Hepatocyte (in vitro differentiated cells): Measurements from ENCODE around the gene FZD8. TPM values are rescaled to one million over a fixed set of nuclear protein-coding genes. Genes with fewer than 3 reads are reported as not detected.

Experiments used
- DNase-seq: peaks from one replicate; pipeline ENCODE4 v3.0.0-alpha.2; 2016; ENCODE audit warnings: low spot score
- H2AFZ ChIP-seq: fragments of 200-600 bp; sonication (generic); 2 replicates; pipeline ENCODE4 v1.6.0; 2016; ENCODE audit warnings: antibody characterized with exemption, mild to moderate bottlenecking
- H3K27ac ChIP-seq: fragments of 200-600 bp; sonication (generic); 2 replicates; pipeline ENCODE4 v1.5.1; 2016; ENCODE audit warnings: mild to moderate bottlenecking
- H3K27me3 ChIP-seq: fragments of 200-600 bp; sonication (generic); 2 replicates; pipeline ENCODE4 v1.6.1; 2016
- H3K36me3 ChIP-seq: fragments of 200-600 bp; sonication (generic); replicated peaks from 2 replicates; pipeline ENCODE4 v1.5.1; 2016; ENCODE audit warnings: low read depth; ENCODE audit not compliant: insufficient read depth
- H3K4me1 ChIP-seq: fragments of 200-600 bp; sonication (generic); 2 replicates; pipeline ENCODE4 v1.5.1; 2016; ENCODE audit warnings: mild to moderate bottlenecking, moderate library complexity; ENCODE audit not compliant: insufficient read depth
- H3K4me2 ChIP-seq: fragments of 200-600 bp; sonication (generic); 2 replicates; pipeline ENCODE4 v1.6.0; 2016
- H3K4me3 ChIP-seq: fragments of 200-600 bp; sonication (generic); 2 replicates; pipeline ENCODE4 v1.5.1; 2016; ENCODE audit warnings: mild to moderate bottlenecking
- H3K79me2 ChIP-seq: fragments of 200-600 bp; sonication (generic); 2 replicates; pipeline ENCODE4 v1.6.0; 2017; ENCODE audit warnings: mild to moderate bottlenecking
- H3K9me2 ChIP-seq: fragments of 200-600 bp; sonication (generic); replicated peaks from 2 replicates; pipeline ENCODE4 v1.6.0; 2017; ENCODE audit warnings: mild to moderate bottlenecking; ENCODE audit not compliant: insufficient read depth
- H3K9me3 ChIP-seq: fragments of 200-600 bp; sonication (generic); 2 replicates; pipeline ENCODE4 v1.5.1; 2016; ENCODE audit warnings: low read depth, mild to moderate bottlenecking
- H4K20me1 ChIP-seq: fragments of 200-600 bp; sonication (generic); 2 replicates; pipeline ENCODE4 v1.6.0; 2016; ENCODE audit warnings: mild to moderate bottlenecking; ENCODE audit not compliant: insufficient read depth, poor library complexity, severe bottlenecking
- EZH2 ChIP-seq: fragments of 200-600 bp; sonication (generic); IDR thresholded peaks from 2 replicates; pipeline ENCODE4 v1.6.1; 2016; ENCODE audit warnings: antibody characterized with exemption, mild to moderate bottlenecking, borderline replicate concordance
- EZH2phosphoT487 ChIP-seq: fragments of 200-600 bp; sonication (generic); IDR thresholded peaks from one replicate; pipeline ENCODE4 v1.6.1; 2018; ENCODE audit warnings: antibody characterized with exemption, mild to moderate bottlenecking, low read depth, moderate library complexity; ENCODE audit not compliant: unreplicated experiment, severe bottlenecking
- WGBS: methylation state at CpG from one replicate; pipeline ENCODE4 v1.1.6; 2016; ENCODE audit warnings: low lambda C conversion rate; ENCODE audit errors: missing lambda C conversion rate; 5-methylcytosine and 5-hydroxymethylcytosine counted together
- polyA plus RNA-seq: library from polyadenylated mRNA; unstranded; fragments of >200 nt; fragmentation: Nextera tagmentation; extraction: Ambion mirVana; gene quantifications from 2 replicates; pipeline ENCODE4 v1.2.1, GENCODE V29; 2016
- total RNA-seq: library from RNA; depleted of rRNA; stranded (reverse); fragments of >200 nt; gene quantifications from 2 replicates; pipeline ENCODE4 v1.2.3, GENCODE V29; 2014
- TF ChIP-seq, protein P1 (sequence below): fragments of 200-600 bp; sonication (generic); IDR thresholded peaks from 2 replicates; pipeline ENCODE4 v1.5.1; 2016; ENCODE audit warnings: antibody characterized with exemption, mild to moderate bottlenecking; ENCODE audit not compliant: poor library complexity

The FZD8 gene
- total and polyA plus RNA-seq, 2 experiments from 2014 or later, result 3.7 to 7.7 TPM

DNA sequence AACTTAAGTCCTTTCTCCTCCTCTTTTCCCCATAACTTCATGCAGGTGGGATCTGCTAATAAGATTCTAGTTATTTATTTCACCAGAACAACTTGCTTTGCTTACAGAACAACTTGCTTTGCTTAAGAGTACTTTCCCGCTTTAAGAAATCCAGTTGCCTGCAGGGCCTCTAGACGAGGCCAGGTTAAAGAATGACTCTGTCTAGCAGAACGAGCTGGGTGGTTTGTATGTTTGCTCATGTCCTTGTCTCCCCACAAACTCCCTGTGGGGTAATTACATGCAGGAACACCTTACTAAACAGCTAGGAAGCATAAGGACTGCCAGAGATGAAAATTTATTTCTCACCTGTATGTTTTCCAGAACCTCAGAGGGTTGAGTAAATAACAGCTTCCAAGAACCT is 8.8 kb upstream of the FZD8 start:
- no peak overlapping the region for H3K4me3 ChIP-seq
- 53% methylated on average over 3 of the region's 3 CpGs for WGBS

GRCh38 chr10:35644050-35644950 is 2.2 kb upstream of the FZD8 start:
- WGBS, result 16% methylated on average over 13 of the region's 13 CpGs
- no peaks in the 10 kb centered on the region for H3K9me2 ChIP-seq
- H3K4me3 ChIP-seq, result peak overlapping the region; percentile 15

More for the DNA sequence above, 8.8 kb upstream of the FZD8 start:
- no peaks in the 10 kb centered on the region for H3K27me3 ChIP-seq
- H3K79me2 ChIP-seq, result no peaks in the 10 kb centered on the region
- H3K9me3 ChIP-seq, result no peaks in the 10 kb centered on the region
- H4K20me1 ChIP-seq, result no peaks in the 10 kb centered on the region
- H3K4me1 ChIP-seq, result no peaks in the 10 kb centered on the region
- H3K4me2 ChIP-seq, result no peak overlapping the region
- no peak overlapping the region for H3K27ac ChIP-seq
- H3K36me3 ChIP-seq, result no peaks in the 10 kb centered on the region
- no peaks in the 10 kb centered on the region for H3K9me2 ChIP-seq
- no peak for TF ChIP-seq EZH2
- TF ChIP-seq, protein P1, sequence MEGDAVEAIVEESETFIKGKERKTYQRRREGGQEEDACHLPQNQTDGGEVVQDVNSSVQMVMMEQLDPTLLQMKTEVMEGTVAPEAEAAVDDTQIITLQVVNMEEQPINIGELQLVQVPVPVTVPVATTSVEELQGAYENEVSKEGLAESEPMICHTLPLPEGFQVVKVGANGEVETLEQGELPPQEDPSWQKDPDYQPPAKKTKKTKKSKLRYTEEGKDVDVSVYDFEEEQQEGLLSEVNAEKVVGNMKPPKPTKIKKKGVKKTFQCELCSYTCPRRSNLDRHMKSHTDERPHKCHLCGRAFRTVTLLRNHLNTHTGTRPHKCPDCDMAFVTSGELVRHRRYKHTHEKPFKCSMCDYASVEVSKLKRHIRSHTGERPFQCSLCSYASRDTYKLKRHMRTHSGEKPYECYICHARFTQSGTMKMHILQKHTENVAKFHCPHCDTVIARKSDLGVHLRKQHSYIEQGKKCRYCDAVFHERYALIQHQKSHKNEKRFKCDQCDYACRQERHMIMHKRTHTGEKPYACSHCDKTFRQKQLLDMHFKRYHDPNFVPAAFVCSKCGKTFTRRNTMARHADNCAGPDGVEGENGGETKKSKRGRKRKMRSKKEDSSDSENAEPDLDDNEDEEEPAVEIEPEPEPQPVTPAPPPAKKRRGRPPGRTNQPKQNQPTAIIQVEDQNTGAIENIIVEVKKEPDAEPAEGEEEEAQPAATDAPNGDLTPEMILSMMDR, result no peak
- H2AFZ ChIP-seq, result no peak overlapping the region
- no peak for DNase-seq

DNA sequence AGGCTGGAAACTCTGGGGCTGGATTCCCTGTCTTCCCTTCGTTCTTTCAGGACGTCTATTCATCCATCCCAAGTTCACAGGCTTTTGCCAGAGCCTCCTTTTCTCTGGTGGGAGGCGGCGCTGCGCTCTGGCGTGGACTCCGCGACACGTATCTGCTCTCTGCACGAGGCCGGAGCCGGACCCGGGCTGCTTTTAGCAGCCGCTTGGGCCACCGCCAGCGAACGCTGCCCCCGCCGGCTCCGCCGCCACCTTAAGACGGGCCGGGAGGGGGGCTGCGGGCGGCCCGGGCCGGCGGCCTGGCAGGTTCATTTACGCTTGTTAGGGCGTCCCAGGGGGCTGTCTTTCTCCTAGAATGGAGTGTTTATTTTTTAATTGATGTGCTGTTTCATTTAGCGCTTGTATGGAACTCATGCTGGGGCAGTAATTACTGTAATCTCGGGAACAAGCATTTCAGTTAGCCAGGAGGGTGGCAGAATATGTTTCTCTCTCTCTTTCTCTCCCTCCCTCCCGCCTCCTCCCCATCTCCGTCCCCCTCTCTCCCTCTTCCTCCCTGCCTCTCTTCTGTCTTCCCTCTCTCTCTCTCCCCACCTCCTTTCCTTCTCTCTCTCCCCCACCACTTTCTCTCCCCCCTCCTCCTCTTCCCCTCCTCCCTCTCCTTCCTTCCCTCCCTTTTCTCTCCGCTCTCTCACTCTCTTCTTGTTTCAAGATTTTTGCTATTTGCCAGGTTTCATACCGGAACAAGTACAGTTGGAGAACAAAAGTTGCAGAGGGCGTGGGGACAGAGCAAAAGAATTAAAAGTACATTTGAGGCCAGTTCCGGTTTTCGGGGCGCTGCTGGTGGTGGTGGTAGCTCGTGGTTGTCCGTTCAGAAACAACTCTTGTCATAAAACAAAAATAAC is 1.3 kb upstream of the FZD8 start:
- Histone ChIP-seq H3K27ac (no peak overlapping the region), H3K9me2 (no peaks in the 10 kb centered on the region), H3K36me3 (no peaks in the 10 kb centered on the region), H3K4me2 (peak overlapping the region; percentile 92), H3K4me1 (peaks cover 12% of the 10 kb centered on the region), H3K79me2 (no peaks in the 10 kb centered on the region), H3K4me3 (peak overlapping the region; percentile 15), H4K20me1 (no peaks in the 10 kb centered on the region), H3K27me3 (peaks cover 19% of the 10 kb centered on the region), H3K9me3 (no peaks in the 10 kb centered on the region), H2AFZ (peak overlapping the region; percentile 79)
- 1% methylated on average over 40 of the region's 42 CpGs for WGBS
- peak; percentile 77 for DNase-seq
- no peak for TF ChIP-seq EZH2
- TF ChIP-seq, protein P1, result no peak
- no peak for TF ChIP-seq EZH2phosphoT487

More at GRCh38 chr10:35644050-35644950, 2.2 kb upstream of the FZD8 start:
- no peaks in the 10 kb centered on the region for H3K9me3 ChIP-seq
- peaks cover 15% of the 10 kb centered on the region for H3K27me3 ChIP-seq
- H4K20me1 ChIP-seq, result no peaks in the 10 kb centered on the region
- no peak overlapping the region for H3K27ac ChIP-seq
- DNase-seq, result no peak
- no peaks in the 10 kb centered on the region for H3K79me2 ChIP-seq
- TF ChIP-seq, protein P1, result no peak
- TF ChIP-seq EZH2, result peak; percentile 49
- TF ChIP-seq EZH2phosphoT487, result no peak
- no peaks in the 10 kb centered on the region for H3K36me3 ChIP-seq
- H3K4me2 ChIP-seq, result peak overlapping the region; percentile 92
- H3K4me1 ChIP-seq, result peaks cover 12% of the 10 kb centered on the region
- H2AFZ ChIP-seq, result peak overlapping the region; percentile 79
